Vagina (tissue), 2 donors: ENCODE measurements around the gene EHMT1.

Experiments
- POLR2A ChIP-seq, 2 donors: fragments of 450-650 bp; IDR thresholded peaks; one replicate each; pipeline ENCODE4 v1.6.1; 2017; ENCODE audit warnings: antibody characterized with exemption in 2 of 2, mild to moderate bottlenecking in 2 of 2, moderate library complexity in 2 of 2
- TF ChIP-seq, protein P1 (sequence below), 3 experiments: fragments of 450-650 bp in 2 of 3; fragments of 200-600 bp in 1 of 3; sonication (generic) in 1 of 3; IDR thresholded peaks; one replicate each; pipeline ENCODE4 v1.5.1; 2017 to 2019; ENCODE audit warnings: antibody characterized with exemption in 3 of 3, mild to moderate bottlenecking in 2 of 3, moderate library complexity in 2 of 3

- no peak for TF ChIP-seq POLR2A (IDR thresholded peaks at IDR 0.05)
- TF ChIP-seq, protein P1, sequence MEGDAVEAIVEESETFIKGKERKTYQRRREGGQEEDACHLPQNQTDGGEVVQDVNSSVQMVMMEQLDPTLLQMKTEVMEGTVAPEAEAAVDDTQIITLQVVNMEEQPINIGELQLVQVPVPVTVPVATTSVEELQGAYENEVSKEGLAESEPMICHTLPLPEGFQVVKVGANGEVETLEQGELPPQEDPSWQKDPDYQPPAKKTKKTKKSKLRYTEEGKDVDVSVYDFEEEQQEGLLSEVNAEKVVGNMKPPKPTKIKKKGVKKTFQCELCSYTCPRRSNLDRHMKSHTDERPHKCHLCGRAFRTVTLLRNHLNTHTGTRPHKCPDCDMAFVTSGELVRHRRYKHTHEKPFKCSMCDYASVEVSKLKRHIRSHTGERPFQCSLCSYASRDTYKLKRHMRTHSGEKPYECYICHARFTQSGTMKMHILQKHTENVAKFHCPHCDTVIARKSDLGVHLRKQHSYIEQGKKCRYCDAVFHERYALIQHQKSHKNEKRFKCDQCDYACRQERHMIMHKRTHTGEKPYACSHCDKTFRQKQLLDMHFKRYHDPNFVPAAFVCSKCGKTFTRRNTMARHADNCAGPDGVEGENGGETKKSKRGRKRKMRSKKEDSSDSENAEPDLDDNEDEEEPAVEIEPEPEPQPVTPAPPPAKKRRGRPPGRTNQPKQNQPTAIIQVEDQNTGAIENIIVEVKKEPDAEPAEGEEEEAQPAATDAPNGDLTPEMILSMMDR (IDR thresholded peaks at IDR 0.05): no peak
Measured at GRCh38 chr9:137626464-137626863, 7.7 kb downstream of the EHMT1 start.
